GM12878 (cell line): ENCODE measurements around the gene TLR5.

Experiments
- CHD4 ChIP-seq: fragments of 200-600 bp; sonication (generic); IDR thresholded peaks from 2 replicates; pipeline ENCODE4 v1.6.1; 2016; ENCODE audit warnings: mild to moderate bottlenecking
- CTCF ChIP-seq, 3 experiments: IDR thresholded peaks in 2 of 3; conservative IDR thresholded peaks in 1 of 3; 2 replicates each; pipeline ENCODE4 v1.5.1; 2011; ENCODE audit warnings: low read depth in 3 of 3, low read length in 3 of 3, mild to moderate bottlenecking in 3 of 3, control low read depth in 2 of 3, moderate library complexity in 2 of 3, inconsistent platforms in 1 of 3, mixed read lengths in 1 of 3; ENCODE audit not compliant: control insufficient read depth in 2 of 3, insufficient read depth in 1 of 3; ENCODE audit errors: extremely low read depth in 1 of 3
- EP300 ChIP-seq, 2 experiments: fragments of 150-350 bp in 1 of 2; IDR thresholded peaks; 2 replicates each; pipeline ENCODE4 v1.6.1; 2011 to 2012; ENCODE audit warnings: low read depth in 2 of 2, low read length in 2 of 2, borderline replicate concordance in 1 of 2, improper control_type of control experiment in 1 of 2, inconsistent platforms in 1 of 2; ENCODE audit not compliant: control insufficient read depth in 1 of 2
- FOXK2 ChIP-seq: fragments of 450-650 bp; IDR thresholded peaks from 2 replicates; pipeline ENCODE4 v1.6.1; 2017; ENCODE audit warnings: mild to moderate bottlenecking, moderate library complexity
- NFXL1 ChIP-seq: fragments of 450-650 bp; IDR thresholded peaks from 2 replicates; pipeline ENCODE4 v1.6.1; 2017; ENCODE audit warnings: antibody characterized with exemption, mild to moderate bottlenecking, borderline replicate concordance
- NFYA ChIP-seq: IDR thresholded peaks from 2 replicates; pipeline ENCODE4 v1.6.1; 2011; ENCODE audit warnings: low read depth, mild to moderate bottlenecking, low read length, improper control_type of control experiment, borderline replicate concordance
- PRDM15 ChIP-seq: fragments of 450-650 bp; formaldehyde crosslinking; IDR thresholded peaks from 2 replicates; pipeline ENCODE4 v1.4.0; 2020; ENCODE audit warnings: mild to moderate bottlenecking, moderate library complexity

GRCh38 chr1:223136086-223136485 lies 7.0 kb downstream of the TLR5 start:
- TF ChIP-seq FOXK2 (no peak), PRDM15 (CRISPR knock-in tag) (no peak), EP300 (IDR thresholded peaks at IDR 0.05; ENCODE audit: borderline replicate concordance in 1 of 2, control insufficient read depth in 1 of 2, low read depth in 2 of 2, low read length in 2 of 2) (no peak), CHD4 (no peak), CTCF (IDR thresholded peaks at IDR 0.05 in 2 of 3, conservative IDR thresholded peaks at IDR 0.05 in 1 of 3; ENCODE audit: control insufficient read depth in 2 of 3, extremely low read depth in 1 of 3, insufficient read depth in 1 of 3, low read depth in 3 of 3, low read length in 3 of 3) (peak in 2 of 3 experiments; percentile 13 to 41; a peak in 1 of 6 replicates), NFYA (no peak), NFXL1 (no peak)
